GM19240 (cell line): ENCODE measurements around the gene HTR2A.

ENCODE experiments used
- DNase-seq: peaks from one replicate; pipeline ENCODE4 v3.0.0; 2011; ENCODE audit warnings: low spot score; ENCODE audit not compliant: insufficient read length

HTR2A gene

GRCh38 chr13:46871557-46871956, 25.3 kb downstream of the HTR2A start:
- no peak for DNase-seq

- no peak for DNase-seq
These were observed 28.8 kb downstream of the HTR2A start for GRCh38 chr13:46868091-46868490.

GRCh38 chr13:46866150-46866549, 30.7 kb downstream of the HTR2A start:
- DNase-seq, result no peak

DNA sequence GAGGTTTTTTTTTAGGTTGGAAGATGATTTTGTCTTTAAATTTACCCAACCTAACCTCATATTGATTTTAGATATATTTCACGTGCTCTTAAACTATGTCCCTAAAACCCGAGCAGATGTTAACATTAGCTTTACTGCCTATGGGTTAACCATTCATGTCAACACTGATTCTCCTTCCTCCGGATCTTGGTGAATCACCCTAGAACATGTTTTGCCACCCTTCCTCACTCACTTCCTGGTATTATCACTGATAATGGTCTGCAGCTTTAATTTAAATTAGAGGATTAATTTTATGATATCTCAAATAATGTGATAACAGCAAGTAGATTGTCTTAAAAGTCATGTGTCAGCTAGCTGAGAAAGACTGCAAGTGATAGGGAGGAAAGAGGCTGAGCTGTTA, 31.9 kb downstream of the HTR2A start:
- no peak for DNase-seq

DNA sequence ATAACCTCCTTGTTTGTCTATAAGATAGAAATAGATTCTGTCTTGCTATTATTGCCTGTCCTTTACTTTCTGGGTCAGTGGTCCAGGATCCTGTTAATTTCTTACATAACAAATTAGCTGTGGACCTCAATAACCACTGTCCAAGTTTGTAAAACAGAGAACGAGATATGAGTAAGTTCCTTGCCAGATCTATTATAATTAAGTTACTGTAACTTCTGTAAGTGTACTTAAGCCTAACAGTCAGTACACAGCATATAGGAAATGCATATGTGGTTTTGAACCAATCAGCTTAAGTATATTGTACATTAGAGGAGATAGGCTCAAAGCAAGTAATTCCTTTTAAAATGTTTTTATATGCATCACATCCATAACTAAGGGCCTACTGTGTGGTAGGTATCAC, 34.9 kb downstream of the HTR2A start:
- no peak for DNase-seq

DNA sequence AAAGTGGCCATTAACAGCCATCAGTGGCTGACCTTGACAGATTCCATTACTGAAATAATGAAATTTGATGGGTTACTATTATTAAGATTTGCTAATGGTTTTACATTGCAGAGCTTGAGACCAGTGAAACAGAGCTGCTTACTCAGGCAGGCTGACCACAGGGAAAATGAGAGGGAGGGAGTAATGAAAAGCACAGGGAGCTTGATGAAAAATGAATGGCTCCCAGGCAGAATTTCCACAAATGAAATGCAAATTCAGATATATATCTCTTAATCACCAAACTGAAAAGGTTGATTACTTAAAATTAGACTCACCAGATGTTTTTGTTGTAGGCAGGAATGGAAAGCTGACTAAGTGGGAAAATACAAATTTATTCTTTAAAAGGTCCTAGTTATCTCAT, 36.1 kb downstream of the HTR2A start:
- no peak for DNase-seq

- DNase-seq, result no peak
These were observed 38.1 kb downstream of the HTR2A start for GRCh38 chr13:46858776-46859175.

DNA sequence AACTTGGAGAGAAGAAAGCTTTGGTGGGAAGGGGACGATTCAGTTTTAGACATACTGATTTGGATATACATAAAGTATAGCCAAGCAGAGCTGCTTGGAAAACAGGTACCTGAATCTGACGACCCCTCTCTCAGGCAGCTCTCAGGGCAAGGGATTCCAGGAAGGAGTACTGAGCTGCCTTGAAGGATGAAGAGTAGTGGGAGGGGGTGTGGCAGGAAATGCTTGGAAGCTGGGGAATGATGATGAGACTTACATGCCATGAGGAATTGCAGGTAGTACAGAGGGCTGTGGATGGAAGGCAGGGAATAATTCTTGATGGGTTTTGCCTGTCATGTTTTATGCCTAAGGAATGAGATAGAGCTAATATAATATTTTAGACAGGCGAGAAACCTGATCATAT, 38.7 kb downstream of the HTR2A start:
- DNase-seq, result no peak

GRCh38 chr13:46855664-46856063, 41.2 kb downstream of the HTR2A start:
- DNase-seq, result no peak

GRCh38 chr13:46855166-46855565, 41.7 kb downstream of the HTR2A start:
- no peak for DNase-seq

DNA sequence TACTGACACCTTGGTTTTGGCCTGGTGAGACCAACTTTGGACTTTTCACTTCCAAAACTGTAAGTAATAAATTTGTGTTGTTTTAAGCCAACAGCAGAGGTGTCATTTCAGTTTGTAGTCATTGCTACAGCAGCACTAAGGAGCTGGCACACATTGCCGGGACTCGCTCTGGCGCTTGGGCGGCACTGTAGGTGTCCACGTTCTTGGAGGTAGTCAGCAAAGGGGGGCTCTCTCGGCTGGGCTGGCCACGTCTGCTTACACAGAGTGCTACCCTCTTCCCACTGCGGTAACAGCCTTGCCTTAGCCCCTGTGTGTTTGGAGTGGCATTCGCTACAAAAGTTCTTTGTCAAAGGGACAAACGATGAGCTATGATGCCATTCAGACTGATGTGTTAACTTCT, 44.7 kb downstream of the HTR2A start:
- no peak for DNase-seq

DNA sequence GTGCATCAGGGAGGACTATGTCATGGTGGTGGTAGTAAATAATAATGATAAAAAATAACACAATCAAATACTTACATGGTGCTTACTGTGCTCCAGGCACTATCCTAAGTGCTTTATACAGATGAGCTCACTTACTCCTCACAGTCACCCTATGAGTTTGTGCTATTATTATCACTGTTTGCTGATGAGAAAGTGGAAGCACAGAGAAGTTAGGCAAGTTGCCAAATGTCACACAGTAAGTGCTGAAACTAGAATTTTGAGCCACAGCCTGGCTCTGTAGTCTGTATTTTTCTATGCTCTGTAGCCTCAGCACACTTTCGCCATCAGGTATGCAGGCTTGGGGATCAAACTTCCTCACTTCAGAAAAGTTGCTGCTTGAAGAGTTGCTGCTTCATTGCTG, 46.6 kb downstream of the HTR2A start:
- no peak for DNase-seq

DNA sequence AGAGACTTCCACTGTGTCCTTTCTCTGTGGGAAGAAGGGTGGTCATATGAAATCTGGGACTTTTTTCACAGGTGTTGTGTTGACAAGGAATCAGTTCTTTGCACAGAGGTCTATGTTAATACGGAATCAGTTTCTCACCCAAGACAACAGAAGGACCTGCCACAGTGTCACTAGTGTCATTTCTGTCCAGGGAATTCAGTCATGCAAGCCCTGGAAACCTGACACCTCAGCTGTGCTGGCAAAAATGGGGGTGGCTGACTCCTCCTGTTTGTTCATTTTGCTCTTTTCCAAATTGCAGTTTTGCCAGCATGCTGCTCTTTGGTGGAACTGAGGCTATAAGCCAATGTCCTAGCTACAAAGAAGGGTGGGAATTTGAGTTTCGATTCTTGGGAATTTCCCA, 50.1 kb downstream of the HTR2A start:
- no peak for DNase-seq

GRCh38 chr13:46845146-46845545, 51.7 kb downstream of the HTR2A start:
- DNase-seq, result no peak

- no peak for DNase-seq
These were observed 52.4 kb downstream of the HTR2A start for GRCh38 chr13:46844431-46844830.

GRCh38 chr13:46839399-46839798, 57.5 kb downstream of the HTR2A start:
- no peak for DNase-seq

DNA sequence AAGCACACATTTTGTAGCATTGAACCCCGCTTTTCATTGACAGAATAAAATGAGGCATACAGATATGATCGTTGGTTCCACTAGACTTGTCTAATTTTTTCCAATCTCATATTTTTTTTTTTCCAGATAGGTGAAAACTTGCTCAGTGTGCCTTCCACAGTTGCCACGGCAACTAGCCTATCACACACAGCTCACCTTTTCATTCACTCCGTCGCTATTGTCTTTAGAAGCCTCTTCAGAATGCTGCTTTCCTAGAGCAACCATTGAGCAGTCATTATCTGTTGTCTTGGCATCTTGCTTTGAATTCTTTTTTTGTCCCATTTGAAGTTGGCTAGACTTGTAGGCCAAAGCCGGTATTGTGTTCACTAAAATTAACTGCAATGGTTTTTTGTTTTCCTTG, 62.2 kb downstream of the HTR2A start:
- DNase-seq, result no peak

- DNase-seq, result no peak
These were observed 65.2 kb downstream of the HTR2A start for GRCh38 chr13:46831588-46832194.

- no peak for DNase-seq
These were observed 66.3 kb downstream of the HTR2A start for GRCh38 chr13:46830405-46831005.

DNA sequence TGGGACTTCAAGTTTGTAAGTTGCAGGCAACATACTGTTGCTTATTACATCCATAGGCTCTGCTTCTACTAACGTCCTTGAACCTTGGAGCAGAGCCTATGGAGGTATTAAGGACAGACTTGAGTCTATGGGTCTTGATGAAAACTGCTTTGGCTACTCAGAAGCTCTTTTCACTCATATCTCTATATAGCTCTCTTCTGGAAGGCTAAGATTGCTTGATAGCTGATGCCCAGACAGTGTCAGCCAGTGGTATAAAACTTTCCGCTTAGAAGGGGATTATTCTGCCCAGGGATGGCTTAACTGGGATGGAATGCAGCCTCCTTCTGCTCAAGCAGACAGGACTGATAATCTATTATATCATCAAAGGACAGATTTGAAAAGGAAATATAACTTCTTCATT, 74.3 kb downstream of the HTR2A start:
- no peak for DNase-seq

DNA sequence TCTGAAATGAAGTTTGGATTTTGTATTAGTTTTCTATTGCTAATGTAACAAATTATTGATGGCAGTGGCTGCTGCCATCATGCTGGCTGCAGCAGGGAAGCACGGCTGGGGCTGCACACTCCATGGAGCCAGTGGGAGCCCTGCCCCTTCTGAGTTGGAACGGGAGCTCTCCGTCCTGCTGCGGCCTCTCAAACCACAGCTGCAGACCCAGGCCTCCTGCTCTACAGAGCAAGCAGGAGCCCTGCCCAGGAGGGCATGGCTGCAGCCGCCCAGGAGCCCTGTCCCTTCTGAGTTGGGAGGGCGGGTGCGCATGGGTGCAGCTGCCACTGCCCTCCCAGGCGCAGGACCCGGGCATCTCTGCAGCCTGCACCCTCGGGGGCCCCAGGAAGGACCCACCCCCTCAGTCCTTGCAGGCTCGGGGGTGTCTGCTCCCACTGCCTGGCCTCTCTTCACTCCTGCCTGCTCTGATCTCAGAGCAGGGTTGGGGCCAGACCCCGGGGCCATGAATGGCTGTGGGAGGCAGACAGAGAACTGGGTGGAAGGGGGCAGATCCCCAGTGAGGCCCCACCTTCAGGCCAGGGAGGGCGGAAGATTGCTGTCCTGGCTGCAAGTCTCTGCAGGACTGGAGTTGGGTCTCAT, 78.9 kb downstream of the HTR2A start:
- no peak for DNase-seq

- DNase-seq, result no peak
These were observed 79.8 kb downstream of the HTR2A start for GRCh38 chr13:46817095-46817494.

GRCh38 chr13:46816371-46816770, 80.5 kb downstream of the HTR2A start:
- DNase-seq, result no peak
